ENCODE data around the gene LGALS7B. TPM values are rescaled to one million over a fixed set of nuclear protein-coding genes. Genes with fewer than 3 reads are reported as not detected.
A peak's percentile ranks its signal among the peaks of the same experiment; 100 is the strongest.

Gene LGALS7B
- total RNA-seq, 1 donor from 2014 or later, result not detected

DNA sequence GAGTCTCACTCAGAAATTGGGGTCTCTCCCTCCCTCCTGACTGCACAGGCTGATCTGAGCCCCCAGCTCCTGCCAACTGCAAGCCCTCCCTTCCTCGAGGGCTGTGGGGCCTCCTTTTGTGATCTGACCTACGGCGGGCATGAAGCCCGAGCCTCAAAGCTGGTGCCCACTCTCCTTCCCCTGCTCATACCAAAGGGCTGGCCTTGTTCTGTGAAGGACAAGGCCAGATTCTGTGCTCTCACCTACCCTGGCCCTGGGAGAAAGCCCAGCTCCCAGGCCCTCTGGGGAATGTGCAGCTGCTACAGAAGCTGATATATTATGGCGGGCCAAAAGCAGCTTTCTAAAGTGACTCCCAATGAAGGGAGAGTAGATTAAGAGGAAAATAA lies 51.6 kb downstream of the LGALS7B start:
- DNase-seq (ENCODE audit: low read depth), result peak; percentile 80

Other genes with a start within 250 kb of the LGALS7B start
- gene MAP4K1, start 171.2 kb upstream of the LGALS7B start, total RNA-seq, result 0.13 and 0.57 TPM in 2 replicates
- 228 and 269 TPM in 2 replicates for gene EIF3K, start 170.0 kb upstream of the LGALS7B start, total RNA-seq
- 350 and 441 TPM in 2 replicates for gene ACTN4, start 141.6 kb upstream of the LGALS7B start, total RNA-seq
- 0.21 TPM in 1 of 2 replicates, not detected in the other for gene CAPN12, start 44.7 kb upstream of the LGALS7B start, total RNA-seq
- not detected in 2 replicates for gene LGALS7, start 15.7 kb upstream of the LGALS7B start, total RNA-seq
- gene LGALS4, start 23.7 kb downstream of the LGALS7B start, total RNA-seq, result not detected in 2 replicates
- 78.4 and 81.9 TPM in 2 replicates for gene ECH1, start 42.6 kb downstream of the LGALS7B start, total RNA-seq
- gene HNRNPL, start 60.8 kb downstream of the LGALS7B start, total RNA-seq, result 218 and 220 TPM in 2 replicates
- gene RINL, start 89.1 kb downstream of the LGALS7B start, total RNA-seq, result 8.3 and 20.6 TPM in 2 replicates
- gene SIRT2, start 110.4 kb downstream of the LGALS7B start, total RNA-seq, result 1,616 and 2,451 TPM in 2 replicates
- gene NFKBIB, start 110.8 kb downstream of the LGALS7B start, total RNA-seq, result 26.1 and 38.5 TPM in 2 replicates
- gene CCER2, start 123.0 kb downstream of the LGALS7B start, total RNA-seq, result 0.51 and 0.94 TPM in 2 replicates
- gene SARS2, start 141.6 kb downstream of the LGALS7B start, total RNA-seq, result 34.6 and 42.8 TPM in 2 replicates
- gene MRPS12, start 141.7 kb downstream of the LGALS7B start, total RNA-seq, result 57.9 and 58.3 TPM in 2 replicates
- 21.5 and 22.1 TPM in 2 replicates for gene FBXO17, start 186.5 kb downstream of the LGALS7B start, total RNA-seq
- 6.8 and 15.5 TPM in 2 replicates for gene FBXO27, start 243.3 kb downstream of the LGALS7B start, total RNA-seq